GM19372 (cell line): ENCODE data around the gene COL28A1.

Experiments used
- ATAC-seq: cut with Tn5 transposase; IDR thresholded peaks from one replicate; pipeline ENCODE4 v1.9.1; 2021; ENCODE audit warnings: mild to moderate bottlenecking, low read depth, moderate library complexity; ENCODE audit not compliant: unreplicated experiment

The COL28A1 gene

GRCh38 chr7:7522421-7522820 is 13.3 kb downstream of the COL28A1 start:
- ATAC-seq, result no peak

GRCh38 chr7:7521259-7521658 is 14.4 kb downstream of the COL28A1 start:
- no peak for ATAC-seq

GRCh38 chr7:7519528-7519927 is 16.1 kb downstream of the COL28A1 start:
- ATAC-seq, result no peak

GRCh38 chr7:7519056-7519455 is 16.6 kb downstream of the COL28A1 start:
- ATAC-seq, result no peak

- no peak for ATAC-seq
Measured at GRCh38 chr7:7517754-7518153, 17.9 kb downstream of the COL28A1 start.

GRCh38 chr7:7516662-7517061 is 19.0 kb downstream of the COL28A1 start:
- no peak for ATAC-seq

- no peak for ATAC-seq
Measured at GRCh38 chr7:7516156-7516555, 19.5 kb downstream of the COL28A1 start.

GRCh38 chr7:7512861-7513597 is 22.6 kb downstream of the COL28A1 start:
- no peak for ATAC-seq

- ATAC-seq, result no peak
Measured at GRCh38 chr7:7510794-7511193, 24.9 kb downstream of the COL28A1 start.

GRCh38 chr7:7505915-7506314 is 29.8 kb downstream of the COL28A1 start:
- no peak for ATAC-seq

- ATAC-seq, result no peak
Measured at GRCh38 chr7:7504910-7505704, 30.6 kb downstream of the COL28A1 start.

- ATAC-seq, result no peak
Measured at GRCh38 chr7:7499892-7500291, 35.8 kb downstream of the COL28A1 start.

GRCh38 chr7:7498856-7499255 is 36.8 kb downstream of the COL28A1 start:
- ATAC-seq, result no peak

- no peak for ATAC-seq
Measured at GRCh38 chr7:7496311-7496710, 39.4 kb downstream of the COL28A1 start.

- no peak for ATAC-seq
Measured at GRCh38 chr7:7495171-7495570, 40.5 kb downstream of the COL28A1 start.

- no peak for ATAC-seq
Measured at GRCh38 chr7:7491044-7491443, 44.6 kb downstream of the COL28A1 start.

- no peak for ATAC-seq
Measured at GRCh38 chr7:7490003-7490402, 45.7 kb downstream of the COL28A1 start.

- ATAC-seq, result no peak
Measured at GRCh38 chr7:7489546-7489945, 46.1 kb downstream of the COL28A1 start.

- ATAC-seq, result no peak
Measured at GRCh38 chr7:7486362-7486761, 49.3 kb downstream of the COL28A1 start.

GRCh38 chr7:7484072-7484471 is 51.6 kb downstream of the COL28A1 start:
- ATAC-seq, result no peak

- ATAC-seq, result no peak
Measured at GRCh38 chr7:7481802-7482201, 53.9 kb downstream of the COL28A1 start.

GRCh38 chr7:7479275-7479805 is 56.3 kb downstream of the COL28A1 start:
- ATAC-seq, result no peak
